NCI-H69 (cell line): ENCODE data around the gene IWS1.
"Not testable (repeated sequence)": the region's sequence is repeated elsewhere in the genome, so short reads cannot be mapped to it uniquely, and the experiment has no call there.

ENCODE experiments used
- DNase-seq: peaks from one replicate; lab custom pipeline; 2025; lab: John Stamatoyannopoulos, UW

The IWS1 gene

GRCh38 chr2:127527001-127527804, 914 bp upstream of the IWS1 start:
- peak; percentile 64 for DNase-seq

- peak; percentile 32 for DNase-seq
Measured at GRCh38 chr2:127525691-127526131, 578 bp downstream of the IWS1 start.

DNA sequence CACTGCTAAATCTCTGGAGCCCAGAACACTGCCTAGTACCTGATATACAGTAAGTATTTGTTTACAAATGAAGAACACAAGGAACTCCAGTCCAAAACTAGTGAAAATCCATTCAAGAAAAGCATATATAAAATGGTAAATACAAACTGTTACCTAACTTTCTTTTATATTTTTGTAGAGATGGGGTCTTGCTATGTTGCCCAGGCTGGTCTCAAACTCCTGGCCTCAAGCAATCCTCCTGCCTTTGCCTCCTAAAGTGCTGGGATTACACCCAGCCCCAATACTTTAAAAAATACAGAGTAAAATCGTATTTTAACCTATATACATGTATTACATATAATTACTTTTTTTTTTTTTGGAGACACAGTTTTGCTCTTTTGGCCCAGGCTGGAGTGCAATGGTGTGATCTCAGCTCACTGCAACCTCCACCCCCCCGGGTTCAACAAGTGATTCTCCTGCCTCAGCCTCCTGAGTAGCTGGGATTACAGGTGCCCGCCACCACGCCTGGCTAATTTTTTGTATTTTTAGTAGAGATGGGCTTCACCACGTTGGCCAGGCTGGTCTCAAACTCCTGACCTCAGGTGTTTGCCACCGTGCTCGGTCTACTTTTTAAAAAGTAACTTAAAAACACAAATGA, 2.0 kb downstream of the IWS1 start:
- not testable (repeated sequence) for DNase-seq

DNA sequence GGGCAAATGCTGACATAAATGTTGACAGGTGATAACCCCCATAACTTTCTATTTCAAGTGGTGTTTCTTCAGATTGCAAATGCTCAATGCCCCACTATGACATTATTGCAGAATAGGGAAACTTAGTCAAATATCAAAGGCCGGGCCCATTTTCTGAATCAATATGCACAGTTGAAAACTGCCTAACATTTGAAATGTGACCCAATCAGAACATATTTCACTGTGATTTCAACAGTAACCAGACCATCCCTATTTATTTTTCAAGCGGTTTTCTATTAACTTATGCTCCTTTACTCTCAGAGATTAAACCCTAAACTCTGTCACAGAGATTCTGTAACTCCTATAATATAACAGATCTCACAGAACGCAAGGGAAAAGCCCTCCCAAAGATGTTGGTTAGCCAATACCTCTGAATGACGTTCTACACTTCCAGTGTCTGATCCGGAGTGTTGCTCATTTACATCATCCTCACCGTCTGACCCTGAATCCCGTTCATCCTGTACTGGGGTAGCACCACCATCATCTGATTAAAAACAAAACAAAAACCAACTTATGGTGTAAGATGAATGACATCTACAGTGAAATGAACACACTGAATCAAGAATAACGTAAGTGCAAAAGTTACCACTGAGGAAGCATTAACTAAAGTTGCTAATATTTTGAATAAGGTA, 2.9 kb downstream of the IWS1 start:
- no peak for DNase-seq

GRCh38 chr2:127520424-127520823, 5.9 kb downstream of the IWS1 start:
- DNase-seq: no peak

- DNase-seq: no peak
Measured at GRCh38 chr2:127517465-127517864, 8.8 kb downstream of the IWS1 start.

DNA sequence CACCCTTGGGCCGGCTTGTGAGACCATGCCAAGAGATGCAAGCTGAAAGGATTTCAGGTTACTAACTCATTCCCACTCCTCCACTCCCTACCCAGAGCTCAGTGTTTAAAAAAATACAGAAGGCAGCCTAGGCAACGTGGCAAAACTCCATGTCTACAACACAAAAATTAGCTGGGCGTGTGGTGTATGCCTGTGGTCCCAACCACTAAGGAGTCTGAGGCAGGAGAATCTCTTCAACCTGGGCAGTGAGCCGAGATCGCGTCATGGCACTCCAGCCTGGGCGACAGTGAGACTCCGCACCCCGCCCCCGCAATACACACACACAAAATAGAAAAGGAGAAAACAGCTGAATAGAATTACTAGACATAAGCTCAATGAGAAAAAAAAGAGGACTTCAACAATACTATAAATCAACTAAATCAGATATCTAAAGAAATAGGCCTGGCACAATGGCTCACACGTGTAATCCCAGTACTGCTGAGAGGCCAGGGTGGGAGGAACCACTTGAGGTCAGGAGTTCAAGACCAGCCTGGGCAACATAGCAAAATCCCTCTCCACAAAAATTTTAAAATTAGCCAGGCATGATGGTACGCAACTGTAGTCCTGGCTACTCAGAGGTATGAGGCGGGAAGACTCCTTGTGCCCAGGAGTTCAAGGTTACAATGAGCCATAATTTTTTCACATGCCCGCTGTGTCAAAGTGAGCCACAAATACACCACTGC, 10.1 kb downstream of the IWS1 start:
- no peak for DNase-seq

DNA sequence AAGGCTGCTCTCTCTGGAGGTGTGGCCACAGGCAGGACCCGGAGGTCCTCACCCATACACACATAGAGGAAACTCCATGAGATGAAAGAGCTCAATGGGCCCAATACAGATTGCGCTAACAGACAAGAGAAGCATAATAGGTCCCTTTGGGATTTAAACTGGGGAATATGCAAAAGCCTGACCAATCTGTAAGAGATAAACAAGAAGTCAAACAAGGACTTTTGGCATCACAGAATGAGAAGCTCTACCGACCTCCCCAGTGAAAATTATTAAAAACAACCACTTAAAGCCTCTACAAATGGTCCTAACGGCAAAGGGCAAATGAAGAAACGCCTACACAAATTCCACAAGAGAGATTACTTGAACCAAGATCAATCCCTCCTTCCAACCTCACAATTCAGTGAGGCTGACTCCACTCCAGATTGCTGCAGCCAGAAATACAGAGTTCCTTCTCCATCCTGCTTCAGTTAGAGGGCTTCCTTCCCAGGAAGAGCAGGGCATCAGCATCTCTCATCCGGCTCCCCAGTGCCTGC, 10.8 kb downstream of the IWS1 start:
- no peak for DNase-seq

DNA sequence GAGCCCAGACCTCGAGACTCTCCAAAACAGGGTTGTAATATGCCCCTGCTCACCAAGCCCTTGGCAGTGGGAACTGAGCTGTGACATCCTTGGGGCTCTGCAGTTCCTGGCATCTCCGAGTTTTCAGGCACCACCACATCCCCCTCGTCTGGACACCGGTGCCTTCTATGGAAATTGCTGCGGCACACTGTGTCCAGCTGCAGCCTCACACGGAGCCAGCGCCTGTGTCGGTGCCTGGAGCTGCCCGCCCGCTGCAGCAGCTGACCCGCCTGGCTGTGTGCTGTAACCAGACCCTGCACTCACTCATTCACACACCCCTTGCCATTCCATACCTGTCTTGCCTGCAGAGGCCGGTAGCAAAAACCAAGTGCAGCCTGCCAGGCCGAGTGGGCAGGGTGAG, 11.8 kb downstream of the IWS1 start:
- DNase-seq: no peak

- no peak for DNase-seq
Measured at GRCh38 chr2:127514076-127514475, 12.2 kb downstream of the IWS1 start.

GRCh38 chr2:127512362-127512761, 13.9 kb downstream of the IWS1 start:
- no peak for DNase-seq

DNA sequence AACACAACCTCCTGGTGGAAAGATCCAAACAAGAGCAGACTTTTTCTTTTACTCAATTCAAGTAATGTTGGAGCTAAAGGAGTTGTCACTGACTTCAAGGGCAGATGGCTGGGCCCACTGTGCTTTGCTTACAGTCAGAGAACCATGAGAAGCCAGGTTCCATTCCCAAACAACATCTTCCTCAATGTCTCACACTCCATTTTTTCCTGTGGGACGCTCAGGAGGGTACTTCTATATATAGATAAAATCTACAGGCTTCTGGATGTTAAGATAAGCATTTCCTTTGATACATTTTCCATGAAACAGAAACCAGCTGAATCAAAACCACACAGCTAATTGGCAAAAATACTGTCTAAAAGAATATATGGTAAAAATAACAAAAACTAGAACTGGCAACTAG, 14.4 kb downstream of the IWS1 start:
- DNase-seq: no peak

DNA sequence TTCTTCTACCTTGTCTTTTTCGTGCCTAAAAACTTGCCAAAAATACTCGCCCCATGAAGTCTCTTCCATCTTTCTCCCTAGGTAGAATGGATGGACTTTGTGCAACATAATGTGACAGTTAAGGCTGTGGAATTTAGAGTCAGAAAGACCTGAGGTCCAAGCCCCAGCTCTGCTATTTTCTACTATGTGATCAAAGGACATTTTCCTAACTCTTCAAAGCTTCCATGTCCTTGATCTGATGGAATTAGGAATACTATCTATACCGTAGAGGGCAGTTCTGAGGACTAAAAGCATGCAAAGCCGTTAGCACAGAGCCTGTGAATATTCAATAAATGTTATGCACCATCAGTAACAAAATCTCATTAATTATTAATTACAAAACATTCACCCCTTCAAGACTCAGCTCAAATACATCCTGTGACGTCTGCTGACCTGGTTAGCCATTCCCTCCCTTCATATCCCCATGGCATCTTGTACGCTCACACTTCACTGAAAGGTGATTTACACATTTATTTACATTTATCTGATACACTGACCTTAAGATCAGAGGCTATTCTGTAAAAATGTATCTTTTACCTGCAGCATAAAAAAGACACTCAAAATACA, 15.1 kb downstream of the IWS1 start:
- no peak for DNase-seq

GRCh38 chr2:127510073-127510472, 16.2 kb downstream of the IWS1 start:
- no peak for DNase-seq

GRCh38 chr2:127508631-127509034, 17.7 kb downstream of the IWS1 start:
- DNase-seq: peak; percentile 81

- no peak for DNase-seq
Measured at GRCh38 chr2:127508023-127508630, 18.2 kb downstream of the IWS1 start.

DNA sequence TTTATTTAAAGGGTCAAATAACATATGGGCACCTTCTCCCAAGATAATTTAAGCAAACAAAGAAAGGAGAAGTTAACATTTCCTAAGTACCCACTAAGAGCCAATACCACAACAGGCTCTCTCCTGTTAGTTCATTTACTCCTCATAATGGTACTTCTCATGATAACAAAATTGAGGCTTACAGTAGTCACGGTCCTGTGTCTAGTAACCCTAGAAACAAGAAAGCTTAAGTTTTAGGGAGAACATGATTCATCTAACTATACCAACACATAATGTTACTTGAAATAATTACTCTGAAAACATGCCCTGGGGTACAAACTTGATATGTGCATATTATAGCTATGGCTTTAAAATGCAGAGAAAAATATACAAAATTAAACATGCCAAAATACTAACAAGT, 19.8 kb downstream of the IWS1 start:
- no peak for DNase-seq

- DNase-seq: no peak
Measured at GRCh38 chr2:127504552-127505430, 21.5 kb downstream of the IWS1 start.

DNA sequence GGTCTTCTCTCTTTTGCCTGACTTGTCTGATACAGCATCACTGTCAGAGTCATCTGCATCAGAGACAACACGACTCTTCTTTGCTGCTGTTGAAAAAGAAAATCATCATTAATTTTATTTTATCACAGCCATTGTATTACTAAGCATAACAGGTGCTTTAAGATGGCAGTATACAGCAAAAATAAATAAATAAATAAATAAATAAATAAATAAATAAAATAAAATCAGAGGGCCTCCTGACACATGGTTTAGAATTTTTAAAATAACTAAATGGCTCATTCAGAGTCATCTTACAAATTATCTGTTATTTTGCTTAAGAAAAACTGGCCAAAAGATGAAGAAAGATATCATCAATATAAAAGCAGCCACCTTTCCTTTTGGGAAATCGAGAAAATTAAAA, 22.8 kb downstream of the IWS1 start:
- DNase-seq: no peak

DNA sequence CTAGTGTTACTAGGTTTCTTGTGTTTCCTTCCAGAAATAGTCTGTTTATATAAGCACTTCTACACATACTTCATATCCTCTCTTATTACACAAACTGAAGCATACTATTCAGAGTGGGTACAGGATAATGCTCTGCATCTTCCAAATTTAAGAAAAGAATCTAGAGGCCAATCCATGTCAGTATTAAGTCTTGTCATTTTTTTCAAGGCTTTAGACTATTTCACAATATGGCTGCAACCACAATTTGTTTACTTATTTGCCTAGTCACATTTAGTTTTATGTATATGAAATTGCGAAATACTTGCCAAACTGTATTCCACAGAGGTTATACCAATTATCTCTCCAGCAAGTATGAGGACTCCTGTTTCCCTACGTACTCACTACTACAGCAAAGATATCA, 27.9 kb downstream of the IWS1 start:
- no peak for DNase-seq
